ENCODE data around the gene MBOAT2. TPM values are rescaled to one million over a fixed set of nuclear protein-coding genes. Genes with fewer than 3 reads are reported as not detected.

The MBOAT2 gene
- polyA plus RNA-seq, 3 donors = 53.0 to 71.6 (median 70.2) TPM

DNA sequence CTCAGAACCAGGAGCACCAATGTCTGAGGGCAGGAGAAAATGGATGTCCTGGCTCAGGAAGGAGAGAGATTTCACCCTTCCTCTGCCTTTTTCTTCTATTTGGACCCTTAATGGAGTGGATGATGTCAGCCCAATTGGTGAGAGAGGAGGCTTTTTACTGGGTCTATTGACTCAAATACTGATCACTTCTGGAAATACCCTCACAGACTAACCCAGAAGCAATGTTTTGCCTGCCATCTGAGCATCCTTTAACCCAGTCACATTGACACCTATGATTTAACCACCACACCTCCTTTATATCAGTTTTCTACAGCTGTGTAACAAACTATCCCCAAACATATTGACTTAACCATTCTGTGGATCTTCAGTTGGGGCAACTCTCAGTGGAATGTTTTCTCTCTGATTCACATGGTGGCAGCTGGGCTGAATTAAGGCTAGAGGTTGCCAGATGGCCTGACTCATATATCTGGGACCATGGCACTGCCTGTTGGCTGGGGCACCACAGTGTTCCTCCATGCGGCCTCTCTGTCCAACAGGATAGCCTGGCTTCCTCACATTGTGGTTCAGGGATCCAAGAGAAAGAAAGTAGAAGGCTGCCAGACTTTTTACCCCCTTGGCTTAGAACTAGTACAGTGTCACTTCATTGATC is 18.2 kb upstream of the MBOAT2 start:
- DNase-seq = no peak

DNA sequence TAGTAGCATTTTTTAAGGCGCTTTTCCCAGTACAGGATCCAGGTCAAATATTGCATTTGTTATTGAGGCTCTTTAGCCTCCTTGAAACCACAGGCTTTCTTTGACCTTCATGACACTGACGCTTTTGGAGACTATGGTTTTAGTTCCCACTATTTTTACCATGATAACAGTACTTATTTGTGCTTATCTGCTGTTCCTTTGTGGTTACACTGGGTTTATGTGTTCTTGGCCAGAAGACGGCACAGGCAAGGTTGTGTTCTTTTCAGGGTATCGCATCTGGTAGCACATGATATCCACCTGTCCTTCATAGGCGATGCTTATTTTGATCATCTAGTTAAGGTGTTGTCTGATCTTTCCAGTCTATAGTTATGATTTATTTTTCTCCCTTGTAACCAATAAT is 16.8 kb upstream of the MBOAT2 start:
- no peak for DNase-seq

DNA sequence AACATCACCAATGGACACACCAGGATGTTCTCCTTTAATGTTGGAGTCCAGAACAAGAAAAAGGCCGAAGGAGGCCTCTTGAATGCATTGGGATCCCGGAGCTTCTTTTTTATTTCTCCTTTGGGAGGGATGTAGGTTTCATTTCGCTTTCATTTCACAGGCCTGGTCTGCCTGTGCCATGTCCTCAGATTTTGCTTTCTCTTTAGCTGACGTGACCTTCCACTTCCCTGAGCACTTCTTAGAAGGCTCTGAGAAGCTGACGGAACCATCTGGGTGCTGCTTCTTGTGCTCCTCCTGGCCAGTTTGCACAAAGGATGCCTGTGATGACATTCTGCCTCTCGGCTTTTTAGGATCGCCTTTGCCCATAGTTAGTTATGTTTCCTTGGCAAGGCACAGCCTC is 15.1 kb upstream of the MBOAT2 start:
- no peak for DNase-seq

GRCh38 chr2:9018109-9018508 is 14.6 kb upstream of the MBOAT2 start:
- DNase-seq = no peak

DNA sequence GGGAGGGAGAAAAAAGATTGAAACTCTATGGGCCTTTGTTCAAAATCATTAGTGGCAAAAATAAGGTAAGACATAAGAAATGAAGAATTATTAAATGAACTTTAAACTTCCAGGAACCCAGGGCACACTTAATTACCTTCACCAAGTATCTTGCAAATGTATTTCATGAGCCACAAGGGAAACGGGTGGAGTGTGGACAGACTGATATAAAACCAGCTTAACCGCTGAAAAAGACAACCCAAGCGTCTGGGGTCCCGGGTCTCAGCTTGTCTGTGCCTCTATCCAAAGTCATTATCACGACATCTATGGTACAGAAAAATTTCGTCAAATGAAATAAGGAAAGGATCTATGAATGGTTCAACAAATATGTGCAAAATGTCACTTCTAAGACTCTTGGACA is 13.9 kb upstream of the MBOAT2 start:
- DNase-seq = no peak

DNA sequence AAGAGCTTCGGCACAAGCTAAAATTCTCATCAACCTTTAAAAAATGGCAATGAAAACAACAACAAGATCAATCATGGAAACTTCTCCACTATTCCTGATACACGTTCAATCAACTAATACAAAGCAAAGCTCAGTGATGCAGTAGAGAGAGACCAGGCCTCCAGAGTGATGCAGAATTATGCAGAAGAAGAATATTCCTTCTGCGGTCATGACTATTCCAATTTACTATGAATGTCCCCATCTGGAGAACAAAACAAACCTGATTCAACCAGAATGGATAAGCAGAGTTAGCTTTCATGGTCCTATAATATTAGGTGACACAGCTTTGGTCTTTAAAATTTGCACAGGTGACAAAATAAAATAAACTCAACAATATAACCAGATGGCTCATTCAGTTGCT is 12.5 kb upstream of the MBOAT2 start:
- DNase-seq = no peak

DNA sequence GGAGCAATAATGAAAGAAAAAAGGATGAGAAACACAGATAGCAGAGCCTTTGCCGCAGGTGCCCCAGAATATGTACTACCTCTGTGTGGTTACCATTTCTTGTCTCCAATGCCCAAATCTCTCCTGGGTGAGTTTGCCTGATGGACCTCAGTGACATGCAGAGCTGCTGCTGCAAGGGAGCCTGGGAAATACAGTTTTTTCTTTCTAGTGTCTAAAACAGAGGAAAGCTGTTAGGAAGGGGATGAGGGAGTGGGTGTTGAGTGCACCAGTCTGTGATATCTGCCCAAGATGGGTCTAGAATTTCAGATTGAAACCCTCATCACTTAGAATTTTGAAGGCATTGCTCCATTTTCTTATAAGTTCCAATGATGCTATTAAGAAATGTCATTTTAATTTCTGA is 9.9 kb upstream of the MBOAT2 start:
- no peak for DNase-seq

DNA sequence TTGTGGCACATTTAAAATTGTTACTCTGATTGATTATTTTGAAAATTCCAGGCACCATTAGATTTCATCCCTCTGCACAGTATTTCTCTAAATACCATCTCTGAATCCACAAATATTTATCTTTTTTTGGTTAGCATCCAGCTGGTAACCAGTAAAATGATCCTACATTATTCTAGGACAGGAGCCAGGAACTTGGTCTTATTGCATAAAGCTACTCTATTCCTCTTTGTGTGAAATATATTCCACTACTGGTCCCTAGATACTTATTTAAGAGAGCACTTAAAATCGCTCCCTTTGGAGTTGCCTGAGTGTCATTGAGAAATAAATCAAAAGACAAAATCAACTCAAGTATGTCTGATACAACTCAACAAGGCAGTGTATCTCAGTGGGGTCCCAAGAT is 7.4 kb upstream of the MBOAT2 start:
- no peak for DNase-seq

DNA sequence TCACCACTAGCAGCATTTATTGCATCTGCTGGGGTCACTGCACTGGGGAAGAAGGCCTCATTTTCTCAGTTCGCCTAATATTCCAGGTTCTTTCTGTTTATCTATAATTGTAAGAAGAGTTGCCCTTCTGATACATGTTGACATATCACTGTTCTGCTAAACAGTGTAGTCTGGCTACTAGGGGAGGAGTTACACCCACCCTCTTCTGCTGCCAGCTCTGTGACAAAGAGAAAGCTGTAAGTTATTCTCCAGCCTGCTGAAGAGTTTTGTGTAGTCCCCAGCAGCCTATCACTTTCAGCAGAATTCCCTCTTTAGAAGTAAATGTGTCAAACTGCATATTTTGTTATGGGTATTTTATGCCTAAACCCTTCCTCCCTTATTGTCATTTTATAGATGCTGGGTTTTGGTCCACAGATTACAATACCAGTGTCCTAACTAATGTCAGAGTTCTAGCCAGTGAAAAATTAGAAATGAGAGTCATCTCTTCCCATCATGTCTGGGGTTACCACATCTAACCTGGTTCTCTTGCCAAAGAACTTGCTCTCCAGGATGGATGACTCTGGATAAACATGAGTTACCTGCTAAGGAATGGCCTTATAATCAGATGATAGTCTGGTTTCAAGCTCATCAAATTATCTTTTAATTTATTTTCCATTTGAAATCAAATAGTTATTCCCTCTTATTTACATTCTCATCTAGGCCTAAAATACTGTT is 5.6 kb upstream of the MBOAT2 start:
- DNase-seq = no peak

GRCh38 chr2:9006368-9006767 is 2.9 kb upstream of the MBOAT2 start:
- no peak for DNase-seq

DNA sequence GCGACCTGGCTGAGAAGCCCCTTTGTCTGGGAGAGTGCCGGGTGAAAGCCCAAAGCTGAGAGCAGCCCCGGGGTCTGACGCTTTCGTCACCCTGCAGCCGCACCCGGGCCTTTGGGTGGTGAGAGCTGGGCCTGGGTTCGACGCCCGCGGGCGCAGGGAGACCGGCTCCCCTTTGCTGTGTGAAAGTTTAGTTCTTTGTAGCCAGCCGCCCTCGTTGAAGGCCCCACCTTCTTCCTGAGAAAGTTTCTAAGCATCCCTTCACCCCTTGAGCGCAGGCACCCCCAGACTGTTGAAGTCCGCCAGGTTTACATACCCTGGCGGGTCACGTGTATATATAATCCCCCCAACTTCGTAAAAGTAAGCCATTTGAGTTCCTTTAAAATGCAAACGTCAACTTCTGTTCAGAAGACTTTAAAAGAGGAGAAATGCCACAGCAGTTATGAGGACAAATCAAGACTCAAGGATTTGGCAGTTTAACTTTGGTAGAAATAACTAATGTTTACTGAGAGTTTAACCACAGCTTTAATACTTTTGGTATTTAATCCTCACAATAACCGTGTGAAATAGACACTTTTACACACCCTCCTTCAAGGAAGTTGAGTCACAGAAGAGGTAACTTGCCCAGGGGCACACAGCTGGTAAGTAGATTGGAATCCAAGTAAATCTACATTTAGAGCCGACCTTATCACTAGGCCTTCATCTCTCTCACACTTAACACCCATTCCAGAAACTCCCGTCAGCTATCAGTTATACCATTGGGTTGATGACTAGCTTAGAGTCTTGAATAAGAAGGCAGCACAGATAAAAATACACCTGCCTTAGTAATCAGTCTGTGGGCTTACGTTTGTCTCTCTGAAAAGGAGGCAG is 1.1 kb upstream of the MBOAT2 start:
- DNase-seq = no peak

GRCh38 chr2:9003366-9003615 is 193 bp downstream of the MBOAT2 start:
- DNase-seq = no peak

DNA sequence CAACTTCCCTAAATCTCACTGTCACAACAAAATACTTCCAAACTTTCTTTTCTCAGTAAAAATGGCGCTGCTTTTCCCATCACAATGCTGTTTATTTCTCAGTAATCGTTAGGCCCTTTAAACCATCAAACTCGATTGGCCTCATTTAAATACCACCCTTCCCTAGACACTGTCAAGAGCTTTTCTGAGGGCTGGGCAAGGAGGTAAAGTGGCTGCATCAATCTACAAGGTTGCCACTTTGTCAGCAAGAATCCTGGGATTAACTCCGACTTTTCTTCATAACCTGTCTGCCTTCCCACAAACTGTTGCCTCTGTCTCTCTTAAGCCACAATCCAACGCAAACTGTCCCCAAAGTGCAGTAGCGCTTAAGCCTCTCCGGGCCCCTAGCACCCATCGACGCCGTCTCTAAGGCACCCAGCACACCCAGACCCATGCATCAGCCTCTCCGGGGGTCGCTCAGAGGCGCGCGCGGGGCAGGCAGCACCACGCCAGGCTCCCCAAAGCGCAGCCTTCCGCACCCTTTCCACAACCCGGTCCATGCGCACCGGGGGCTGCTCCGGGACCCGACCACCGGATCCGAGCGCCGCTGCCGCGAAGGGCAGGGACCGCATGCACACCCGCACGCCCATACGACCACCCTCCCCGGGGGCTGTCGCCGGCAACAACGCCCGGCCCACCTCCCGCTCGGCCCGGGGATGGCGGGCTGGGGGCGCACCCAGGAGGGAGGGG is 683 bp downstream of the MBOAT2 start:
- DNase-seq = no peak

- no peak for DNase-seq
Observed at GRCh38 chr2:9002313-9002636, 1.2 kb downstream of the MBOAT2 start.

GRCh38 chr2:9001778-9002177 is 1.7 kb downstream of the MBOAT2 start:
- DNase-seq = no peak

DNA sequence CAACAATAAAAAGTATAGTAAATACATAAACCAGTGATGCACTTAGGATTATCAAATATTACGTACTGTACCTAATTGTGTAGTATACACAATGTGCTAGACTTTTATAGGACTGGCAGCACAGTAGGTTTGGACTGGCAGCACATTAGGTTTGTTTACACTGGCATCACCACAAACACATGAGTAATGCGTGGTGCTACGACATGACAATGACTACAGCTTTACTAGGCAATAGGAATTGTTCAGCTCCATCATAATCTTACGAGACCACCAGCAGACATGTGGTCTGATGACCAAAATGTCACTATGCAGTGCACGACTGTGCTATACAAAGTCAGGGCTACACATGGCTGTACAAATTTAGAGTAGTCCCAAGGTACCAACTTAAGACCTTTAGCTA is 2.3 kb downstream of the MBOAT2 start:
- no peak for DNase-seq

DNA sequence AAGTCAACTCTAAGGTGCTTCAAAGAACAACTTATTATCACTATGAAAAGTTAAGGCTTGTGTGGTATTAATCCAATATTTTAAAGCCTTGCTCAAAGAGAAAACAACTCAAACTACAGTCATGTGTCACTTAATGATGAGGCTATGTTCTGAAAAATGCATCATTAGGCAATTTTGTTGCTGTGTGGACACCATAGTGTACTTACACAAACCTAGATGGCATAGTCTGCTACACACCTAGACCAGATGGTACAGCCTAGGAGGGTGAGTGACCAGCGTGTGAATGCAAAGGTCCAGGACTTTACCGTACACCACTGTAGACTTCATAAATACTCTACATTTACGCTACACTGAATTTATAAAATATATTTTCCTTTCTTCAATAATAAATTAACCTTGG is 3.0 kb downstream of the MBOAT2 start:
- no peak for DNase-seq

- DNase-seq = no peak
Observed at GRCh38 chr2:8999797-9000196, 3.7 kb downstream of the MBOAT2 start.

DNA sequence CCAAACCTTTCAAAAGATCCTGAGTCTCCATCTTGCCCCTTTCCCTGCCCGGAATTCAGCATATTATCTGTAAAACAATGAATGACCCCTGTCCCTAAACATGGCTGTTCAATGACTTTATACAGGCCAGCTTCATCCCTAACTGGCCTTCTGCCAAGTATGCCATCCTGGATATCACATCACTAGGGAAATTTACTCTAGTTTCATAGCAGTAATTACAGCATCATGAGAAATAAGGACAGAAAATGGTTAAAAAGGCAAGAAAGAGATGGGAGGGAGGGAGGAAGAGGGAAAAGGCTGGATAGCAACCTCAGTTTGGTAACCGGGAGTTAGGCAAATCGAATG is 4.4 kb downstream of the MBOAT2 start:
- DNase-seq = no peak

DNA sequence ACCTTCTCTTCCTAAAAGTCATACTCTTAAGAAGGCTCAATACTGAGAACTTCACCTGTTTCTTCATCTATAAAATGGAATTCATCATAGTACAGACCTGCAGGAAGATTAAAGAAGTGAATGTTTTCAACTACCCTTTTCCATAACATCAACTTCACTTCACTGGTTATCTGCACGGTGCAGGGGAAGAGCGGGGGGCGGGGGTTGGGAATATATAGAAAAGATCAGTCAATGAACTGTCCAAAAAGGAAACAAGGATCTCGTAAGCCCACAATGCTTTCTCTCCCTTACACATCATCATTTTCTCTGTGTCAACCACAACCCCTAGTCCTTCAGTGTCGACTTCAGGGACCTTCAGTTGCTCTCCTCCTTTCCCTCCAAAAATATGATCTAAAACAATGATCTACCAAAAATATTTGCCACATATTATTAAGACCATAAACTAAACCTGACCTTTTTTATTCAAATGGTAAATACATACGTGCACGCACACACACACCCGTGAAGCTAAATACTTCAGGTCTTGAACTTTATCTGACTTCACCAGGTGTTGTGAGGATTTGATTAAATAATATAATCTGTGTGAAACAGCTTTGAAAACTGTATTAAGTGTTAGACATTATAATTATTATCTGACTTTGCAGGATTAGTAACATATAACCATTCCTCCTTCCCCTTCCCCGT is 4.9 kb downstream of the MBOAT2 start:
- no peak for DNase-seq

DNA sequence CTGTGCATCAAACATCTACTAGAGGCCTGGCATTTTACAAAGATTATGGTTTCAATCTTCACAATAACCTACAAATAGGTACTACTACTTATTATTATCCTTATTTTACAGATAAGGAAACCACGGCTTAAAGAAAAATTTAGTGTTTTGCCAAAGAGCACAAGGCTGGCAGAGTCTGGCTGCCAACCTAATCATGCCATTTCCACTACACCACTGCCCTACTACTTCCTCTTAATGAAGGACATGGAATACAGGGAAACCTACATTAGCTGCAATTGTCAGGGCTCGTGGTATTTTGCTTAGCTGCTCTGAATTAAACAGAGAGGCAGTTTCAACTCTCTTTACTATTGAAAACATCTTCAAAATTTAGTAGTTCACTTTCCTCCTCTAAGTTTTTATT is 5.9 kb downstream of the MBOAT2 start:
- no peak for DNase-seq

GRCh38 chr2:8997108-8997507 is 6.4 kb downstream of the MBOAT2 start:
- DNase-seq = no peak
